ENCODE data around the gene SH3GL1. TPM values are rescaled to one million over a fixed set of nuclear protein-coding genes. Genes with fewer than 3 reads are reported as not detected.

Gene SH3GL1, protein sequence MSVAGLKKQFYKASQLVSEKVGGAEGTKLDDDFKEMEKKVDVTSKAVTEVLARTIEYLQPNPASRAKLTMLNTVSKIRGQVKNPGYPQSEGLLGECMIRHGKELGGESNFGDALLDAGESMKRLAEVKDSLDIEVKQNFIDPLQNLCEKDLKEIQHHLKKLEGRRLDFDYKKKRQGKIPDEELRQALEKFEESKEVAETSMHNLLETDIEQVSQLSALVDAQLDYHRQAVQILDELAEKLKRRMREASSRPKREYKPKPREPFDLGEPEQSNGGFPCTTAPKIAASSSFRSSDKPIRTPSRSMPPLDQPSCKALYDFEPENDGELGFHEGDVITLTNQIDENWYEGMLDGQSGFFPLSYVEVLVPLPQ
- total RNA-seq = 78.5 TPM

GRCh38 chr19:4400135-4400936 is at the start of gene SH3GL1:
SH3GL1 (minus strand) TSS chr19:4400547; CDS start chr19:4400368, 179 bp downstream.
- DNase-seq (ENCODE audit: low spot score) = peak; percentile 94

DNA sequence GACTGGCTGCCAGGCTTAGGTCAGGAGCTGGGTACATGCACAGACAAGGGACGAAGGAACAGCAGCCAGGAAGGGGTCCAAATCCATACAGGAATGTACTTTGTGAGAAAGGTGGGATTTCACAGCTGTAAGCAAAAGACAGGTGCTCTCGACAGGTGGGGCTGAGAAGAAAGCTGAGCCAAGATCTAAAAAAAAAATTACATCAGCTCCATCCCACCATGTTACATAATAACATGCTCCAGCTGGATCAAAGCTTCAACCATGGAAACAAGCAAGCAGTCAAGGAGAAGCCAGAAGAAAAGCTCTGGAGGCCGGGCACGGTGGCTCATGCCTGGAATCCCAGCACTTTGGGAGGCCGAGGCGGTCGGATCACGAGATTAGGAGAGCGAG is 49.3 kb upstream of the SH3GL1 start:
- DNase-seq (ENCODE audit: low spot score) = no peak

DNA sequence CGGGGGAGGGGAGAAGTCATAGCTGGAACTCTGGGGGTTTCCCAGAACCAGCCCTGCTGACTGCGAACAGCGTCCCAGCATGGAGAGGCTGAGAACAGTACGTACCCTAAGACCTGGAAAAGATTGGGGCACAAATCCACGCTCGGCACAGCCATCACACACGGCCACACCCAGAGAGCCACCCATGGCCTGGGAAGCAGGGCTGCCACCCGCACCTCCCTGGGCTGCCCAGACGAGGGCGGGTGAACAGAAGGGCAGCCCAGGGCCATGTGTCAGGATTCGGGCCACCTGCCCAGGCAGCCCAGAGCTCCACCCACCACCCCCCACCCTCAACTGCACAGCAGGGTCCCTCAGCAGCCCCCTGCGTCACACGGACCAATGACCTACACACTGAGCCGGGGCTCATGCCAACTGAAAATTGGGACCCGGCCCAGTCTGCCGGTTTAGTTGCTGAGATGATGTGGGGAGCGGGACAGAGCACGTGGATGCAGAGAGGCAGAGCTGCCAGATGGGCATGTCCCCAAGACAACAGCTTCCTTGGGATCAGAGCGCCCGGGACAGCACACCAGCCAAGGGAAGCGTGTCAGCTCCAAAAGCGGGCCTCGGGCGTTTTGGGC is 48.8 kb upstream of the SH3GL1 start:
- DNase-seq (ENCODE audit: low spot score) = peak; percentile 76

- no peak for DNase-seq (ENCODE audit: low spot score)
Measured at GRCh38 chr19:4448147-4448985, 48.0 kb upstream of the SH3GL1 start.

- DNase-seq (ENCODE audit: low spot score) = no peak
Measured at GRCh38 chr19:4447327-4448146, 47.2 kb upstream of the SH3GL1 start.

DNA sequence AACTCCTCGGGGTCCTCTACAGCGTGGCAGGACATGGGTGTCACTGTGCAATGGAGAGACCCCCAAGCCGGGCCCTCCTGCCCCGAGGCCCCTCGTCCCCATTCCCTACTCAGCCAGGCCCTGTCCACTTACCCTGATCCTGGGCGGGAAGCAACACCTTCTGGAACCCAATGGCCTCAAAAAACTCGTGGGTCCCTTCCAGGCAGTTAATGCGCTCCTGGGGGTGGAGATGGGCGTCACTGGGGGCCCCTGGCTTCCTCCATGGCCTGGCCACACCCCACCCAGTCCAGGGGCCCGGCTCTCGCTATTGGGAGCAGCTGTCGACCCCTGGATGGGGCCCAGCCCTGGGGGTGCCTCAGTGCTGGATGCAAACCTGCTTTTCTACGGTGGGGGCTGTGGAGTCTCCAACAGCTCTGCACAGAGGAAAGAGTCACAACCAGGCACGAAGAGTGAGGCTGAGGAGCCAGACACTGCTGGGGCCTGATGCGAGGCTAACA is 46.4 kb upstream of the SH3GL1 start:
- no peak for DNase-seq (ENCODE audit: low spot score)

GRCh38 chr19:4445963-4446703 is 45.8 kb upstream of the SH3GL1 start:
- DNase-seq (ENCODE audit: low spot score) = no peak

DNA sequence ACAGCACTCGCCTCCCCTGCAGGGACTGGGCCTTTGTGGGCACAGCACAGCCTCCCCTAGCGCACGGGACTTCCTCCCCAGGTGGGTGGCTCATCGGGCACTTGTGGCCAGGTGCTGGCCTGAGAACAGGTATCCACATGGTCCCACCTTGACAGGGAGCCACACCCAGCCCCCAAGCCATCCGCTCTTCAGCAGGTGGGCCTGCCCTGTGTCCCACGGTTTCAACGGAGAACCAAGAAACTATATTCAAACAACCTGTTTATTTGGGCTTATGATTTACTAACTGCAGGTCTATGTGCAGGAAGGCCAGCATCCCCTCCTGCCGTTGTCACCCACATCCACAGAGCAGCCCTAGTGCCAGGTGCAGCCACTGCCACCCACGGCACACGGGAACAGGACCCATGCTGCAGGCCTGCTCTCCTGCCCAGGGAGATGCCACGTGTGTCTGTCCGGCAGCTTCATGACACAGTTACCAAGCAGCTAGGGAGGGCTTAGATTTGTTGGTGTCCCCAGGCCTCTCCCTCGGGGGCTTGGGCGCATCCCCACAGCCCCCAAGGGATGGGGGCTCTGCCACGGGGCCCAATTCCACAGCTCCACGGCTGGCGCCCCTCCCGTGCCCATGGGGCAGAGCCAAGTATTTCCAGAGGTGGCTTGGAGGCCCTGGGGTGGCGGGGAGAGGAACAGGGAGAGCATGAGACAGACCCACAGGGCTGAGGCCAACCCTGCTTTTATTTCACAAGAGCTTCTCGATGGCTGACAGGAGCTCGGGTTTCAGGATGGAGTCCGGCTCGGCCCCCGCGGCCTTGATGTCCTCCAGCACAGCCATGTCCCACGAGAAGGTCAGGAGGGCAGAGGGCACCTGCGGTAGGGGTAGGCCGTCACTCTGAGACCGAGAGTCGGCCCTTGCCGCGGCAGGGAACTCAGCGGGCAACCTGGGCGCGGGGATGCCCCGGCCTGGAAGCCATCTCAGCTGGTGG is 44.7 kb upstream of the SH3GL1 start:
- no peak for DNase-seq (ENCODE audit: low spot score)

DNA sequence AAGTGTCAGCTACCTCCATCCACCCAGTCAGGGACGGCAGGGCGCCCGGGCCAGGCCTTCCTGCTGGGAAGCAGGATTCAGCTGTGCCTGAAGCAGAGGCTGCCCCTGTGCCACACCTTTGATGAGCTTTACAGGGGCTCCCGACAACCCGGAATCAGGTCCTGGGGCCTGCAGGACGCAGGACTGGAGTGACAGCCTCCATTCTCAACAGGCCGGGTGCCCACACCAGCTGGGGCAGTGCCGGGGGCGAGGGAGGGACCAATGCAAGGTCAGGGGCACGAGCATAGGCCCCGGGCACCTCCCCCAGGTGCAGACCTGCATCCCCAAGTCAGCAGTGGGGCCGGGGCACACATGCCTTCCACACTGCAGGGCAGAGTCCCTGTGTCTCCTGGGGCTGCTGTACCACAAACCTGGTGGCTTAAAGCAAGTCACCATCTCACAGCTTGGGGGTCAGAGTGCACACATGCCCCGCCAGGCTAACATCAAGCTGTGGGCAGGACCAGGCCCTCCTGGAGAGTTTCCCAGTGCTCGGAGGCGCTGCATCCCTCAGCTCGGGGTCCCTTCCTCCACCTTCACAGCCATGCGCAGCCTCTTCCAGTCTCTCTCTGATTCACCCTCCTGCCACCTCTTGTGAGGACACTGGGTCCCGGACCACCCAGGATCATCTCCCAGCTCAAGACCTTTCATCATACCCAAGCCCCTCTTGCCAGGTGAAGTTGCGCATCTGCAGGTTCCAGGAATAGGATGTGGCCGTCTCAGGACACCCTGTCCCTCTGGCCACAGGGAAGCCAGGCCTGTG is 43.8 kb upstream of the SH3GL1 start:
- DNase-seq (ENCODE audit: low spot score) = no peak

DNA sequence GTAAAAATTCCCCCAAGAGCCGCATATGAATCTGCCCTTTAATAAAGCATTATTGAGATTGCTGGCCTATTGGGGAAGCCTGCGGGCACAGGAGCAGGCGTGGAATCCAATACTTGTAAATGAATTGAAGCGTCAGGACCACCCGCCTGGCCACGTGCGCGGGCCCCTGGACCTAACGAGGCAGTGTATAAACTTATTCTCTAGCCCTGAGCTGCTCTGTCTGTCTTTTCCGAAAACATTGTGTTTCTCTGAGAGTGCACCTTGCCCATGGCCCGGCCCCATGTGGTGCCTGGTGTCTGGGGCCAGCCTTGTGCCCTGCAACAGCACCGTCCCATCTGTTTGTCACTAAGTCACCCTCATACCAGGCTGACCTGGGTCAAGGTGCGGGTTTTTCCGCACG is 42.8 kb upstream of the SH3GL1 start:
- no peak for DNase-seq (ENCODE audit: low spot score)

- no peak for DNase-seq (ENCODE audit: low spot score)
Measured at GRCh38 chr19:4442819-4443146, 42.4 kb upstream of the SH3GL1 start.

- DNase-seq (ENCODE audit: low spot score) = no peak
Measured at GRCh38 chr19:4441994-4442818, 41.9 kb upstream of the SH3GL1 start.

DNA sequence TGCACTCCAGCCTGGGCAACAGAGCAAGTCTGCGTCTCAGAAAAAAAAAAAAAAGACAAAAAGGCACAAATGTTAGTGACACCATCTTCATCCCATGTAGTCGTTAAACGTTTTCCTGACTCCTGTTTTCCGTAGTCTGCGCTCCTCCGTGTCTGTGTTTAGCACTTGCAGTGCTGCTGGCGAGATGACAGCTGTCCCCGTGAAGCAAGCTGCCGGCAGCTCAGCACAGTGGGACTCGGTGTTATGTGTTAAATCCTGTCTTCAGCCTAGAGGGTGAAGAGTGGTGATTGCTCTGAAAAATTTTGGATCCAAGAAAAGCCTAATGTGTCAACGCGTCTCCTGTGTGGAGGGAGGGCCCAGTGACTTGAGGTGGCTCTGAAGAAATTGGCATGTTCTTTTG is 38.9 kb upstream of the SH3GL1 start:
- DNase-seq (ENCODE audit: low spot score) = no peak

DNA sequence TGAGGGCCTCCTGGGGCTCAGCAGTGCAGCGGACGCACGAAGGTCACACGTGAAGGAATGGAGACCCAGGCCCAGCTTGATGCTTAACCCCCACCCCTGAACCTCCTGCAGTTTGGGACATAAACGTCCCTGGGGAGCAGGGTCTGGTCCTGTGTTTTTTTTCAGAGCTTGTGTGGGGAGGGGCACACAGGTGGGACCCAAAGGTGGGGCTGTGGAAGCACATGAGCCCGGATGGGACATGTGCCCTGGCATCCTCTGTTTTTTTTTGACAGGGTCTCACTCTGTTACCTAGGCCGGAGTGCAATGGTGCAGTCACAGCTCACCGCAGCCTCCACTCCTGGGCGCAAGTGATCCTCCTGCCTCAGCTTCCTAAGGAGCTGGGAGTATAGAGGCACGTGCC is 36.8 kb upstream of the SH3GL1 start:
- DNase-seq (ENCODE audit: low spot score) = no peak

DNA sequence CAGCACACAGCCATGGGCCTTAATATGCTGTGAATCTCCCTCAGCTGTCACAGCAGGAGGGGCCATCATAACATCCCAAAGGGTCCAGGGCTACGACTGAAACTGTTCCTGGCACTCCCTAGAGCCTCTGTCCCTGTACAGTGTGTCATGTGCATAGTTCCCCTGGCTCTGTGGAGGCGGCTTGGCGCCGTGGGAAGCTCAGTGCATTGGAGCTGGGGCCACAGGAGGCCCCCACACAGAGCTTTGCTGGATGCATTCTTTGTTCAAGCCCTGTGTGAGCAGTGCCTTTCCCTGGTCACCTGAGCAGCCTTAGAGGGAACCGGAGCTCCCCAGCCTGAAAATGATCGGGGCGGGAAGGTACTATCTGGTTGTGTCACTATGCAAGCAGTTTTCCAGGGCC is 35.9 kb upstream of the SH3GL1 start:
- DNase-seq (ENCODE audit: low spot score) = no peak

- no peak for DNase-seq (ENCODE audit: low spot score)
Measured at GRCh38 chr19:4434391-4434790, 34.0 kb upstream of the SH3GL1 start.

DNA sequence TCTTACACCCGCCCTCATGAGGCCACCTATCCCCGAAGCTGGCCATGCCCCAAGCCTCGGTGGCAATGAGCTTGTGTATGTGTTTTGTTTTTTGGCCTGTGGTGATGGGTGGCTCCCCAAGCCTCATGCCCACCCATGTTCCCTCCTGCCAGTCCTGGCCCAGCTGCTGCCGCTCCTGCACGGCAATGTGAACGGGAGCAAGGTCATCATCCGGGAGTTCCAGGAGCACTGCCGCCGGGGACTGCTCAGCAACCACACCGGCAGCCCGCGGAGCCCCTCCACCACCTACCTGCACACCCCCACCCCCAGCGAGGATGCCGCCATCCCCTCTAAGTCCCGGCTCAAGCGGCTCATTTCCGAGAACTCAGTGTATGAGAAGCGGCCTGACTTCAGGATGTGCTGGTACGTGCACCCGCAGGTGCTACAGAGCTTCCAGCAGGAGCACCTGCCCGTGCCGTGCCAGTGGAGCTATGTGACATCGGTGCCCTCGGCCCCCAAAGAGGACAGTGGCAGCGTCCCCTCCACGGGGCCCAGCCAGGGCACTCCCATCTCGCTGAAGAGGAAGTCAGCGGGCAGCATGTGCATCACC is 32.7 kb upstream of the SH3GL1 start:
- DNase-seq (ENCODE audit: low spot score) = no peak
